HepG2 (cell line): ENCODE results near the gene LCN1. TPM values are rescaled to one million over a fixed set of nuclear protein-coding genes. Genes with fewer than 3 reads are reported as not detected.
A peak's percentile ranks its signal among the peaks of the same experiment; 100 is the strongest.

Experiments used
- AGO1 ChIP-seq: fragments of 200-400 bp; formaldehyde crosslinking; IDR thresholded peaks from 2 replicates; pipeline ENCODE4 v1.6.1; 2017; ENCODE audit warnings: mild to moderate bottlenecking, low read depth, low read length, moderate library complexity; ENCODE audit not compliant: poor library complexity, severe bottlenecking
- ARID4A ChIP-seq: sonication (generic); formaldehyde crosslinking; IDR thresholded peaks from 2 replicates; pipeline ENCODE4 v1.5.0; 2020; ENCODE audit warnings: mild to moderate bottlenecking, missing genetic modification reagents, borderline replicate concordance
- HNRNPL ChIP-seq: fragments of 200-400 bp; formaldehyde crosslinking; IDR thresholded peaks from 2 replicates; pipeline ENCODE4 v1.6.1; 2017; ENCODE audit warnings: mild to moderate bottlenecking, low read depth, low read length
- NR2F1 ChIP-seq, 2 experiments: fragments of 450-650 bp in 1 of 2; formaldehyde crosslinking in 1 of 2; IDR thresholded peaks; 2 replicates each; pipeline versions ENCODE4 v1.5.0 to v1.6.1; 2016 to 2020; ENCODE audit warnings: mild to moderate bottlenecking in 1 of 2, missing compliant biosample characterization in 1 of 2, missing genetic modification reagents in 1 of 2, moderate library complexity in 1 of 2
- ZFP36L2 ChIP-seq: sonication (generic); formaldehyde crosslinking; IDR thresholded peaks from 2 replicates; pipeline ENCODE4 v1.4.0; 2020; ENCODE audit warnings: missing genetic modification reagents
- ZNF34 ChIP-seq: sonication (generic); formaldehyde crosslinking; IDR thresholded peaks from 2 replicates; pipeline ENCODE4 v1.4.0; 2020; ENCODE audit warnings: mild to moderate bottlenecking, missing genetic modification reagents, borderline replicate concordance
- ZNF746 ChIP-seq: sonication (generic); formaldehyde crosslinking; IDR thresholded peaks from 2 replicates; pipeline ENCODE4 v1.8.0; 2022; ENCODE audit warnings: mild to moderate bottlenecking, missing genetic modification reagents
- polyA plus RNA-seq, 8 experiments: library from polyadenylated mRNA; depleted of rRNA in 3 of 8; stranded (reverse) in 7 of 8; unstranded in 1 of 8; fragments of >200 nt; fragmentation: Illumina TruSeq in 4 of 8; extraction: Trizol in 4 of 8; gene quantifications; 2 replicates each; pipeline versions ENCODE4 v1.2.1 to v1.2.3, GENCODE V29; 2011 to 2016; ENCODE audit warnings: low read depth in 4 of 8, missing spikeins in 1 of 8, mixed read lengths in 1 of 8; ENCODE audit not compliant: insufficient read depth in 1 of 8
- total RNA-seq, 5 experiments: library from RNA; depleted of rRNA; stranded (reverse); fragments of >200 nt; fragmentation: Illumina TruSeq; extraction: Trizol; gene quantifications; 2 replicates each; pipeline ENCODE4 v1.2.3, GENCODE V29; 2016; ENCODE audit warnings: low read depth in 1 of 5
- TF ChIP-seq, protein P1 (sequence below): sonication (generic); formaldehyde crosslinking; IDR thresholded peaks from 2 replicates; pipeline ENCODE4 v1.4.0; 2020; ENCODE audit warnings: missing genetic modification reagents; ENCODE audit errors: not compliant biosample characterization
- TF ChIP-seq, protein P2 (sequence below): sonication (generic); formaldehyde crosslinking; IDR thresholded peaks from 2 replicates; pipeline ENCODE4 v1.5.0; 2020; ENCODE audit warnings: missing genetic modification reagents, mild to moderate bottlenecking, borderline replicate concordance
- TF ChIP-seq, protein P3 (sequence below): sonication (generic); formaldehyde crosslinking; IDR thresholded peaks from 2 replicates; pipeline ENCODE4 v1.5.1; 2020; ENCODE audit warnings: missing genetic modification reagents, mild to moderate bottlenecking, borderline replicate concordance

Gene LCN1
- total and polyA plus RNA-seq, 2 of the 13 experiments (the other 11 are each of a cell fraction or from before 2014, with no cell fraction given) = not detected

GRCh38 chr9:135500071-135500524 lies 21.1 kb upstream of the LCN1 start (continued):
- TF ChIP-seq AGO1 (peak; percentile 72), ZFP36L2 (CRISPR knock-in tag) (no peak), ARID4A (CRISPR knock-in tag) (no peak), ZNF746 (CRISPR knock-in tag) (peak; percentile 31; the same call in 1 of the 2 replicates), ZNF34 (CRISPR knock-in tag) (no peak), NR2F1 (CRISPR knock-in tag; IDR thresholded peaks at IDR 0.05) (0 out of 4 replicates have a peak, but pooled peaks of 1 of the 2 experiments have one; percentile 36), HNRNPL (0 out of 2 replicates have a peak, but pooled peaks have one; percentile 2)
- TF ChIP-seq, protein P1, sequence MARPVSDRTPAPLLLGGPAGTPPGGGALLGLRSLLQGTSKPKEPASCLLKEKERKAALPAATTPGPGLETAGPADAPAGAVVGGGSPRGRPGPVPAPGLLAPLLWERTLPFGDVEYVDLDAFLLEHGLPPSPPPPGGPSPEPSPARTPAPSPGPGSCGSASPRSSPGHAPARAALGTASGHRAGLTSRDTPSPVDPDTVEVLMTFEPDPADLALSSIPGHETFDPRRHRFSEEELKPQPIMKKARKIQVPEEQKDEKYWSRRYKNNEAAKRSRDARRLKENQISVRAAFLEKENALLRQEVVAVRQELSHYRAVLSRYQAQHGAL = peak; percentile 49
- TF ChIP-seq, protein P2, sequence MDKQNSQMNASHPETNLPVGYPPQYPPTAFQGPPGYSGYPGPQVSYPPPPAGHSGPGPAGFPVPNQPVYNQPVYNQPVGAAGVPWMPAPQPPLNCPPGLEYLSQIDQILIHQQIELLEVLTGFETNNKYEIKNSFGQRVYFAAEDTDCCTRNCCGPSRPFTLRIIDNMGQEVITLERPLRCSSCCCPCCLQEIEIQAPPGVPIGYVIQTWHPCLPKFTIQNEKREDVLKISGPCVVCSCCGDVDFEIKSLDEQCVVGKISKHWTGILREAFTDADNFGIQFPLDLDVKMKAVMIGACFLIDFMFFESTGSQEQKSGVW (CRISPR knock-in tag) = no peak
- TF ChIP-seq, protein P3, sequence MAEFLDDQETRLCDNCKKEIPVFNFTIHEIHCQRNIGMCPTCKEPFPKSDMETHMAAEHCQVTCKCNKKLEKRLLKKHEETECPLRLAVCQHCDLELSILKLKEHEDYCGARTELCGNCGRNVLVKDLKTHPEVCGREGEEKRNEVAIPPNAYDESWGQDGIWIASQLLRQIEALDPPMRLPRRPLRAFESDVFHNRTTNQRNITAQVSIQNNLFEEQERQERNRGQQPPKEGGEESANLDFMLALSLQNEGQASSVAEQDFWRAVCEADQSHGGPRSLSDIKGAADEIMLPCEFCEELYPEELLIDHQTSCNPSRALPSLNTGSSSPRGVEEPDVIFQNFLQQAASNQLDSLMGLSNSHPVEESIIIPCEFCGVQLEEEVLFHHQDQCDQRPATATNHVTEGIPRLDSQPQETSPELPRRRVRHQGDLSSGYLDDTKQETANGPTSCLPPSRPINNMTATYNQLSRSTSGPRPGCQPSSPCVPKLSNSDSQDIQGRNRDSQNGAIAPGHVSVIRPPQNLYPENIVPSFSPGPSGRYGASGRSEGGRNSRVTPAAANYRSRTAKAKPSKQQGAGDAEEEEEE (CRISPR knock-in tag) = no peak
